WTC11 (cell line): Measurements from ENCODE around the gene CDK3. TPM values are rescaled to one million over a fixed set of nuclear protein-coding genes. Genes with fewer than 3 reads are reported as not detected.
"Not testable (repeated sequence)": the region's sequence is repeated elsewhere in the genome, so short reads cannot be mapped to it uniquely, and the experiment has no call there.

Experiments
- ATAC-seq: fragments of 200-7000 bp; cut with Tn5 transposase; 2 replicates; pipeline ENCODE4 v1.10.0; 2021; ENCODE audit warnings: mild to moderate bottlenecking, moderate library complexity
- CTCF ChIA-PET: fragments of 300-600 bp; sonication (Branson Sonifier 250); formaldehyde crosslinking; loops from one replicate; lab custom pipeline; 2021; ENCODE audit warnings: antibody characterized with exemption; lab: Charles Lee
- POLR2A ChIA-PET: fragments of 350-600 bp; sonication (Branson Sonifier 250); formaldehyde crosslinking; loops from one replicate; lab custom pipeline; 2021; ENCODE audit warnings: antibody characterized with exemption; lab: Charles Lee
- DNase-seq: peaks from one replicate; pipeline ENCODE4 v3.0.0; 2021; ENCODE audit warnings: low spot score
- H3K27ac Mint-ChIP-seq: 2 replicates; pipeline ENCODE4 v1.8.0; 2021; ENCODE audit warnings: mixed read lengths
- H3K27me3 Mint-ChIP-seq: 2 replicates; pipeline ENCODE4 v1.8.0; 2021; ENCODE audit warnings: low read depth, mild to moderate bottlenecking, moderate library complexity, mixed read lengths
- H3K36me3 Mint-ChIP-seq: 2 replicates; pipeline ENCODE4 v1.8.0; 2021; ENCODE audit warnings: mixed read lengths
- H3K4me1 Mint-ChIP-seq: 2 replicates; pipeline ENCODE4 v1.8.0; 2022; ENCODE audit warnings: mixed read lengths
- H3K4me3 Mint-ChIP-seq: 2 replicates; pipeline ENCODE4 v1.8.0; 2021; ENCODE audit warnings: mild to moderate bottlenecking, moderate library complexity, mixed read lengths
- H3K9me3 Mint-ChIP-seq: 2 replicates; pipeline ENCODE4 v1.8.0; 2021; ENCODE audit warnings: mixed read lengths
- ESRRA ChIP-seq: sonication (generic); formaldehyde crosslinking; IDR thresholded peaks from 2 replicates; pipeline ENCODE4 v1.8.1; 2022; ENCODE audit warnings: mild to moderate bottlenecking, missing genetic modification reagents, borderline replicate concordance
- GTF2I ChIP-seq: fragments of 250-450 bp; sonication (Bioruptor Pico); conservative IDR thresholded peaks from 2 replicates; pipeline ENCODE4 v1.4.0; 2021; ENCODE audit warnings: mild to moderate bottlenecking
- HMGA2 ChIP-seq: fragments of 250-450 bp; sonication (Bioruptor Pico); IDR thresholded peaks from 2 replicates; pipeline ENCODE4 v1.4.0; 2021; ENCODE audit warnings: mild to moderate bottlenecking, moderate library complexity
- IRF2 ChIP-seq: sonication (generic); formaldehyde crosslinking; IDR thresholded peaks from 2 replicates; pipeline ENCODE4 v1.8.0; 2022; ENCODE audit warnings: low read depth, missing genetic modification reagents, borderline replicate concordance
- JAZF1 ChIP-seq: fragments of 250-450 bp; sonication (Bioruptor Pico); IDR thresholded peaks from 2 replicates; pipeline ENCODE4 v1.9.0; 2021; ENCODE audit warnings: moderate library complexity, mild to moderate bottlenecking, inconsistent platforms
- NFYB ChIP-seq: sonication (generic); formaldehyde crosslinking; conservative IDR thresholded peaks from 2 replicates; pipeline ENCODE4 v1.8.0; 2022; ENCODE audit warnings: low read depth, missing genetic modification reagents
- RORB ChIP-seq: fragments of 250-450 bp; sonication (Bioruptor Pico); IDR thresholded peaks from 2 replicates; pipeline ENCODE4 v1.9.0; 2021; ENCODE audit warnings: mild to moderate bottlenecking
- TCF7 ChIP-seq: sonication (generic); formaldehyde crosslinking; IDR thresholded peaks from 2 replicates; pipeline ENCODE4 v1.8.0; 2022; ENCODE audit warnings: mild to moderate bottlenecking, low read depth, missing genetic modification reagents, moderate library complexity
- ZNF121 ChIP-seq: sonication (generic); formaldehyde crosslinking; IDR thresholded peaks from 2 replicates; pipeline ENCODE4 v1.8.0; 2023; ENCODE audit warnings: missing genetic modification reagents
- ZNF396 ChIP-seq: fragments of 250-450 bp; sonication (Bioruptor Pico); IDR thresholded peaks from 2 replicates; pipeline ENCODE4 v1.8.0; 2021; ENCODE audit warnings: mild to moderate bottlenecking, moderate library complexity, borderline replicate concordance
- total RNA-seq: library from RNA; stranded (reverse); gene quantifications from 3 replicates; pipeline ENCODE4 v1.2.3, GENCODE V29; 2021
- TF ChIP-seq, protein P1 (sequence below): sonication (generic); formaldehyde crosslinking; IDR thresholded peaks from 2 replicates; pipeline ENCODE4 v1.8.1; 2022; ENCODE audit warnings: mild to moderate bottlenecking, missing genetic modification reagents, moderate library complexity, borderline replicate concordance
- TF ChIP-seq, protein P2 (sequence below): fragments of 250-450 bp; sonication (Bioruptor Pico); conservative IDR thresholded peaks from 2 replicates; pipeline ENCODE4 v1.9.0; 2021; ENCODE audit warnings: mild to moderate bottlenecking
- TF ChIP-seq, protein P3 (sequence below): fragments of 250-450 bp; sonication (Bioruptor Pico); IDR thresholded peaks from 2 replicates; pipeline ENCODE4 v1.9.0; 2021; ENCODE audit warnings: mild to moderate bottlenecking, borderline replicate concordance
- TF ChIP-seq, protein P4 (sequence below): sonication (generic); formaldehyde crosslinking; IDR thresholded peaks from 2 replicates; pipeline ENCODE4 v1.8.0; 2022; ENCODE audit warnings: mild to moderate bottlenecking, missing genetic modification reagents
- TF ChIP-seq, protein P5 (sequence below): sonication (generic); formaldehyde crosslinking; IDR thresholded peaks from 2 replicates; pipeline ENCODE4 v1.8.1; 2023; ENCODE audit warnings: mild to moderate bottlenecking, missing genetic modification reagents, moderate library complexity

CDK3 gene
- total RNA-seq, 1 experiment from 2014 or later = 9.5 TPM

DNA sequence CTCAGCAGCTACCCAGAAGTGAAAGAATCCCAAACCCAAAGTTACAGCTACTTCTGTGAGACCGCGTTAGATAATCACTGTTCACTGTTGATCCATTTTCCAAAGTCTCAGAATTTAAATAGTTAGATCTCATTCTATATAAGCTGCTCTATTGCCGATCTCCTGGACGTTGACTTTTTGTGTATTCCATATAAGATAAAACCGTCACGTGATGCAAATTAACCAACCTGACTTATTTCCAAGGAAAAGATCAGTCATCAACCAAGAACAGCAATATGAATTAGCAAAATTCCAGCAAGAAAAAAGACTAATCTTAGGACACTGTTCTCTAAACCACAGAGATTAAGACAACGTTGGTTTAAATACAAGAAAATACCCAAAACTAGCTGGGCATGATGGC is 30.0 kb upstream of the CDK3 start:
- Mint-ChIP-seq H3K4me3 (no peak overlapping the region), H3K4me1 (peaks cover 2% of the 10 kb centered on the region), H3K36me3 (peaks cover 32% of the 10 kb centered on the region), H3K27me3 (no peaks in the 10 kb centered on the region), H3K27ac (peak overlapping the region; percentile 61), H3K9me3 (no peaks in the 10 kb centered on the region)
- TF ChIP-seq, protein P1, sequence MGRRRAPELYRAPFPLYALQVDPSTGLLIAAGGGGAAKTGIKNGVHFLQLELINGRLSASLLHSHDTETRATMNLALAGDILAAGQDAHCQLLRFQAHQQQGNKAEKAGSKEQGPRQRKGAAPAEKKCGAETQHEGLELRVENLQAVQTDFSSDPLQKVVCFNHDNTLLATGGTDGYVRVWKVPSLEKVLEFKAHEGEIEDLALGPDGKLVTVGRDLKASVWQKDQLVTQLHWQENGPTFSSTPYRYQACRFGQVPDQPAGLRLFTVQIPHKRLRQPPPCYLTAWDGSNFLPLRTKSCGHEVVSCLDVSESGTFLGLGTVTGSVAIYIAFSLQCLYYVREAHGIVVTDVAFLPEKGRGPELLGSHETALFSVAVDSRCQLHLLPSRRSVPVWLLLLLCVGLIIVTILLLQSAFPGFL (CRISPR knock-in tag) = no peak
- TF ChIP-seq IRF2 (CRISPR knock-in tag) (no peak), HMGA2 (CRISPR knock-in tag) (no peak), ESRRA (CRISPR knock-in tag) (no peak), GTF2I (CRISPR knock-in tag) (no peak), ZNF396 (no peak), NFYB (CRISPR knock-in tag) (no peak), JAZF1 (CRISPR knock-in tag) (no peak), TCF7 (CRISPR knock-in tag) (no peak), RORB (CRISPR knock-in tag) (no peak)
- TF ChIP-seq, protein P2, sequence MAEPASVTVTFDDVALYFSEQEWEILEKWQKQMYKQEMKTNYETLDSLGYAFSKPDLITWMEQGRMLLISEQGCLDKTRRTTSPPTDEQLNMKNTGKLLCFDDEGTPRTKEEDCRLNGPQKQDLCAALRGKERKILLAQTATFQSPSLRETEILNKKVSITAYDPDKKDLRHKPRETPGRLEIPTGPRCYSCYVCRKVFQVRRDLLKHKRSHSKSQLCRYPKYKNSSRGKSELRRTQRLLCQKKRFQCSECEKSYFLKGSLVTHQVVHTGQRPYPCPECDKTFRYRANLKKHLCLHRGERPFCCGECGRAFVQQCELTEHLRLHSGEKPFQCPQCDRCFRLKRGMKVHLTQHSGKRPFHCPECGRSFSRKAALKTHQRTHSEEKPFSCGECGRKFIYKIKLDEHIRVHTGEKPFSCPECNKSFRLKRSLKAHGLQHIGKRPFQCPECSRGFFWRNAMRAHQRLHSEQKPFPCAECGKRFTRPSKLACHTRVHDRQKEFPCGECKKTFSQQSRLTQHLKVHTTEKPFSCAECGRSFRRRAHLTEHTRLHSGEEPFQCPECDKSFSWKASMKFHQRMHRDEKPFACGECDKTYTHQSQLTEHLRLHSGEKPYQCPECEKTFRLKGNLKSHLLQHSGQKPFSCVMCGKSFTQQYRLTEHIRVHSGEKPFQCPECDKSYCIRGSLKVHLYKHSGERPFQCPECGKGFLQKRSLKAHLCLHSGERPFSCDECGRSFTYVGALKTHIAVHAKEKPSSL = no peak
- TF ChIP-seq, protein P3, sequence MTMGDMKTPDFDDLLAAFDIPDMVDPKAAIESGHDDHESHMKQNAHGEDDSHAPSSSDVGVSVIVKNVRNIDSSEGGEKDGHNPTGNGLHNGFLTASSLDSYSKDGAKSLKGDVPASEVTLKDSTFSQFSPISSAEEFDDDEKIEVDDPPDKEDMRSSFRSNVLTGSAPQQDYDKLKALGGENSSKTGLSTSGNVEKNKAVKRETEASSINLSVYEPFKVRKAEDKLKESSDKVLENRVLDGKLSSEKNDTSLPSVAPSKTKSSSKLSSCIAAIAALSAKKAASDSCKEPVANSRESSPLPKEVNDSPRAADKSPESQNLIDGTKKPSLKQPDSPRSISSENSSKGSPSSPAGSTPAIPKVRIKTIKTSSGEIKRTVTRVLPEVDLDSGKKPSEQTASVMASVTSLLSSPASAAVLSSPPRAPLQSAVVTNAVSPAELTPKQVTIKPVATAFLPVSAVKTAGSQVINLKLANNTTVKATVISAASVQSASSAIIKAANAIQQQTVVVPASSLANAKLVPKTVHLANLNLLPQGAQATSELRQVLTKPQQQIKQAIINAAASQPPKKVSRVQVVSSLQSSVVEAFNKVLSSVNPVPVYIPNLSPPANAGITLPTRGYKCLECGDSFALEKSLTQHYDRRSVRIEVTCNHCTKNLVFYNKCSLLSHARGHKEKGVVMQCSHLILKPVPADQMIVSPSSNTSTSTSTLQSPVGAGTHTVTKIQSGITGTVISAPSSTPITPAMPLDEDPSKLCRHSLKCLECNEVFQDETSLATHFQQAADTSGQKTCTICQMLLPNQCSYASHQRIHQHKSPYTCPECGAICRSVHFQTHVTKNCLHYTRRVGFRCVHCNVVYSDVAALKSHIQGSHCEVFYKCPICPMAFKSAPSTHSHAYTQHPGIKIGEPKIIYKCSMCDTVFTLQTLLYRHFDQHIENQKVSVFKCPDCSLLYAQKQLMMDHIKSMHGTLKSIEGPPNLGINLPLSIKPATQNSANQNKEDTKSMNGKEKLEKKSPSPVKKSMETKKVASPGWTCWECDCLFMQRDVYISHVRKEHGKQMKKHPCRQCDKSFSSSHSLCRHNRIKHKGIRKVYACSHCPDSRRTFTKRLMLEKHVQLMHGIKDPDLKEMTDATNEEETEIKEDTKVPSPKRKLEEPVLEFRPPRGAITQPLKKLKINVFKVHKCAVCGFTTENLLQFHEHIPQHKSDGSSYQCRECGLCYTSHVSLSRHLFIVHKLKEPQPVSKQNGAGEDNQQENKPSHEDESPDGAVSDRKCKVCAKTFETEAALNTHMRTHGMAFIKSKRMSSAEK = no peak
- TF ChIP-seq, protein P4, sequence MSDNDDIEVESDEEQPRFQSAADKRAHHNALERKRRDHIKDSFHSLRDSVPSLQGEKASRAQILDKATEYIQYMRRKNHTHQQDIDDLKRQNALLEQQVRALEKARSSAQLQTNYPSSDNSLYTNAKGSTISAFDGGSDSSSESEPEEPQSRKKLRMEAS (CRISPR knock-in tag) = no peak
- POLR2A ChIA-PET = no interaction called here
- ATAC-seq = no peak
- CTCF ChIA-PET = interaction anchor here (0.7 to 1.0 kb wide), 2 partner anchors 30 to 645 kb away, joined by 3 to 4 read pairs; partner anchors contain the start of gene CDK3
- DNase-seq = no peak

DNA sequence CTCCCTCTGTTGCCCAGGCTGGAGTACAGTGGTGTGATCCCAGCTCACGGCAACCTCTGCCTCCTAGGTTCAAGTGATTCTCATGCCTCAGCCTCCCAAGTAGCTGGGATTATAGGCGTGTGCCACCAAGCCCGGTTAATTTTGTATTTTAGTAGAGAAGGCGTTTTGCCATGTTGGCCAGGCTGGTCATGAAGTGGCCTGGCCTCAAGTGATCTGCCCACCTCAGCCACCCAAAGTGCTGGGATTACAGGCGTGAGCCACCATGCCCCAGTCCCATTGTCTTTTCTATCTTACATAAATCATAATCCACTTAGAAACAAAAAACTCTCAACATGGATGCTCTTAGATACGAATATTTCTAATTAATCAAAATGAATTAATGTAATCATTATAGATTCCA is 25.5 kb upstream of the CDK3 start:
- H3K27ac Mint-ChIP-seq, H3K4me3 Mint-ChIP-seq, POLR2A ChIA-PET, DNase-seq, H3K27me3 Mint-ChIP-seq, ATAC-seq, H3K9me3 Mint-ChIP-seq: not testable (repeated sequence)
- Mint-ChIP-seq H3K36me3 (peaks cover 32% of the 10 kb centered on the region), H3K4me1 (peaks cover 28% of the 10 kb centered on the region)
- CTCF ChIA-PET = interaction anchor here (2.1 kb wide), 1 partner anchor 30 kb away, joined by 5 read pairs; no protein-coding TSS in a partner anchor

DNA sequence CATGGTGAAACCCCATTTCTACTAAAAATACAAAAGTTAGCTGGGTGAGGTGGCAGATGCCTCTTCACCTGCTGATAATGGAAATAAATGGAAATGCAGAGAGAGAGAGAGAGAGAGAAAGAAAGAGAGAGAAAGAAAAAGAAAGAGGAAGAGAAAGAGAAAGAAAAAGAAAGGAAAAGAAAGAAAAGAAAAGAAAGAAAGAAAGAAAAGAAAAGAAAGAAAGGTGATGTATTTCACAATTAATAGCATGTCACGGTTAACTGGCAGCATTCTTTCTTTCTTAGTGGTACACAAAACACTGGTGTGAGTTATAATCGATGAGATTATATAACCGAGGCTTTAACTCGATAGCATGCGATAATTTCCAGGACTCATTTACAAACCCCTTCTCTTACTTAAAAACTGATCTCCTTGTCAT is 24.9 kb upstream of the CDK3 start:
- ChIA-PET CTCF (interaction anchor here (2.1 kb wide), 1 partner anchor 30 kb away, joined by 5 read pairs; no protein-coding TSS in a partner anchor), POLR2A (no interaction called here)
- Mint-ChIP-seq H3K36me3 (peaks cover 26% of the 10 kb centered on the region), H3K4me1 (peaks cover 34% of the 10 kb centered on the region), H3K9me3 (no peaks in the 10 kb centered on the region), H3K4me3 (no peak overlapping the region), H3K27me3 (no peaks in the 10 kb centered on the region), H3K27ac (peak overlapping the region; percentile 80; the same call in 1 of the 2 replicates)
- DNase-seq = no peak
- ATAC-seq = no peak
- TF ChIP-seq GTF2I (CRISPR knock-in tag) = no peak
- TF ChIP-seq ZNF121 (CRISPR knock-in tag) = no peak
- TF ChIP-seq, protein P1 (CRISPR knock-in tag) = no peak
- TF ChIP-seq, protein P5, sequence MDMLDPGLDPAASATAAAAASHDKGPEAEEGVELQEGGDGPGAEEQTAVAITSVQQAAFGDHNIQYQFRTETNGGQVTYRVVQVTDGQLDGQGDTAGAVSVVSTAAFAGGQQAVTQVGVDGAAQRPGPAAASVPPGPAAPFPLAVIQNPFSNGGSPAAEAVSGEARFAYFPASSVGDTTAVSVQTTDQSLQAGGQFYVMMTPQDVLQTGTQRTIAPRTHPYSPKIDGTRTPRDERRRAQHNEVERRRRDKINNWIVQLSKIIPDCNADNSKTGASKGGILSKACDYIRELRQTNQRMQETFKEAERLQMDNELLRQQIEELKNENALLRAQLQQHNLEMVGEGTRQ (CRISPR knock-in tag) = no peak
